Amygdala (tissue), 56 donors: Measurements from ENCODE around the gene PSD.

Source experiments
- DNase-seq, 56 donors: peaks; one replicate each; lab custom pipeline; 2025; lab: John Stamatoyannopoulos, UW

PSD gene

GRCh38 chr10:102408131-102408727, 10.4 kb downstream of the PSD start:
- peak in 10 of 56 donors; percentile 10 to 44 (median 25) for DNase-seq

- DNase-seq = no peak
Observed at GRCh38 chr10:102407425-102408130, 11.0 kb downstream of the PSD start.

- no peak for DNase-seq
Observed at GRCh38 chr10:102406815-102407214, 11.8 kb downstream of the PSD start.

- no peak for DNase-seq
Observed at GRCh38 chr10:102405632-102406031, 13.0 kb downstream of the PSD start.

- DNase-seq = no peak
Observed at GRCh38 chr10:102405108-102405571, 13.4 kb downstream of the PSD start.

GRCh38 chr10:102404361-102405107, 14.1 kb downstream of the PSD start:
- DNase-seq = no peak

GRCh38 chr10:102403115-102403514, 15.5 kb downstream of the PSD start:
- no peak for DNase-seq

GRCh38 chr10:102402512-102402896, 16.1 kb downstream of the PSD start:
- no peak for DNase-seq

- no peak for DNase-seq
Observed at GRCh38 chr10:102401735-102402511, 16.7 kb downstream of the PSD start.

- DNase-seq = no peak
Observed at GRCh38 chr10:102401342-102401654, 17.3 kb downstream of the PSD start.

- no peak for DNase-seq
Observed at GRCh38 chr10:102400598-102401341, 17.8 kb downstream of the PSD start.

- DNase-seq = peak in 1 of 56 donors; percentile 33
Observed at GRCh38 chr10:102400076-102400475, 18.5 kb downstream of the PSD start.

- peak in 55 of 56 donors; percentile 45 to 91 (median 76) for DNase-seq
Observed at GRCh38 chr10:102399217-102400021, 19.2 kb downstream of the PSD start.

- DNase-seq = no peak
Observed at GRCh38 chr10:102398172-102399020, 20.2 kb downstream of the PSD start.

- no peak for DNase-seq
Observed at GRCh38 chr10:102397222-102398171, 21.1 kb downstream of the PSD start.

GRCh38 chr10:102396730-102397151, 21.8 kb downstream of the PSD start:
- no peak for DNase-seq

- DNase-seq = no peak
Observed at GRCh38 chr10:102396317-102396650, 22.3 kb downstream of the PSD start.
